Ovary (tissue), 9 donors: Measurements from ENCODE around the gene TM9SF4. TPM values are rescaled to one million over a fixed set of nuclear protein-coding genes. Genes with fewer than 3 reads are reported as not detected.

Source experiments
- DNase-seq, 5 donors: peaks; one replicate each; pipeline ENCODE4 v3.0.0-alpha.2; 2019 to 2020
- H3K27ac ChIP-seq, 2 donors: fragments of 200-600 bp; one replicate each; pipeline versions ENCODE4 v1.5.1 to v1.8.0; 2019 to 2022
- H3K27me3 ChIP-seq: fragments of 200-600 bp; one replicate; pipeline ENCODE4 v1.8.0; 2022
- H3K36me3 ChIP-seq: fragments of 200-600 bp; sonication (generic); one replicate; pipeline ENCODE4 v1.5.1; 2019
- H3K4me1 ChIP-seq: one replicate; pipeline ENCODE4 v1.8.1; 2013; ENCODE audit warnings: mild to moderate bottlenecking, moderate library complexity; ENCODE audit not compliant: insufficient read depth
- H3K4me3 ChIP-seq: fragments of 200-600 bp; sonication (generic); one replicate; pipeline ENCODE4 v1.5.1; 2017
- H3K9me3 ChIP-seq, 2 donors: fragments of 200-600 bp in 1 of 2; sonication (generic) in 1 of 2; one replicate each; pipeline versions ENCODE4 v1.5.1 to v1.8.1; 2013 to 2019; ENCODE audit warnings: mild to moderate bottlenecking in 1 of 2, moderate library complexity in 1 of 2
- CTCF ChIP-seq, 3 donors: fragments of 450-650 bp in 2 of 3; fragments of 200-600 bp in 1 of 3; IDR thresholded peaks; one replicate each; pipeline versions ENCODE4 v1.5.1 to v1.8.0; 2016 to 2022; ENCODE audit warnings: antibody characterized with exemption in 3 of 3, mild to moderate bottlenecking in 1 of 3
- EP300 ChIP-seq: sonication (generic); formaldehyde crosslinking; IDR thresholded peaks from one replicate; pipeline ENCODE4 v1.6.1; 2017; ENCODE audit warnings: antibody characterized with exemption
- POLR2A ChIP-seq: fragments of 450-650 bp; IDR thresholded peaks from one replicate; pipeline ENCODE4 v1.6.1; 2017; ENCODE audit warnings: antibody characterized with exemption, mild to moderate bottlenecking, moderate library complexity
- WGBS, 3 donors: extraction: QIAGEN DNeasy Blood & Tissue Kit in 1 of 3; methylation state at CpG; one replicate each; pipeline versions ENCODE4 v1.1.5 to v1.1.7; 2013 to 2017; 5-methylcytosine and 5-hydroxymethylcytosine counted together
- intact Hi-C, 4 donors: fragments of 100-400 bp; cut with DNase I; formaldehyde crosslinking; loops; one replicate each; pipeline versions ENCODE4 v1.11.0 to v1.15.1; 2022 to 2023
- polyA plus RNA-seq, 2 donors: library from polyadenylated mRNA; stranded (reverse); fragments of 200-250 nt in 1 of 2; fragments of 350-450 nt in 1 of 2; fragmentation: Illumina TruSeq in 1 of 2; extraction: RNeasy Lipid Tissue Mini Kit (QIAGEN cat#74804) in 1 of 2; gene quantifications; one replicate each; pipeline ENCODE4 v1.2.3, GENCODE V29; 2013 to 2014
- total RNA-seq, 7 donors: library from RNA; depleted of rRNA in 2 of 7; stranded (reverse); fragments of >200 nt in 2 of 7; fragmentation: NEBNext Ultra II Directional in 3 of 7; extraction: Animal tissue kit (Norgen Biotek cat#: 25700) in 3 of 7; gene quantifications; one replicate each; pipeline versions ENCODE4 v1.1.0 to v1.2.4, GENCODE V29; 2016 to 2023
- donor health status: DM: no; HTN: no; CAD: no; lungs with moderate emphysema.
- donor health status: DM: no; HTN: no; CAD: no.
- donor health status: Bipolar disorder and iron deficiency.
- donor health status: DM: yes; HTN: yes; CAD: no.
- donor health status: DM: no; HTN: no; CAD: no.
- donor health status: DM: yes; HTN: yes; CAD: no.

TM9SF4 gene
- total and polyA plus RNA-seq, 9 donors, result 16.2 to 51.0 (median 37.2) TPM

GRCh38 chr20:32070690-32071213 is 38.8 kb upstream of the TM9SF4 start:
- TF ChIP-seq POLR2A (no peak), CTCF (IDR thresholded peaks at IDR 0.05) (no peak), EP300 (no peak)
- 28 to 33% (median 31%) methylated on average over 4 of the region's 4 CpGs for WGBS, 3 donors
- Histone ChIP-seq H3K36me3 (no peaks in the 10 kb centered on the region), H3K27me3 (no peaks in the 10 kb centered on the region), H3K9me3 (no peaks in the 10 kb centered on the region), H3K4me3 (no peak overlapping the region), H3K4me1 (no peaks in the 10 kb centered on the region), H3K27ac (no peak overlapping the region)
- DNase-seq, result no peak
- intact Hi-C loops, result no loop called here

- TF ChIP-seq POLR2A (no peak), EP300 (no peak), CTCF (IDR thresholded peaks at IDR 0.05) (no peak)
- Histone ChIP-seq H3K36me3 (no peaks in the 10 kb centered on the region), H3K27ac (no peak overlapping the region), H3K27me3 (no peaks in the 10 kb centered on the region), H3K4me3 (no peak overlapping the region), H3K9me3 (no peaks in the 10 kb centered on the region), H3K4me1 (no peaks in the 10 kb centered on the region)
- intact Hi-C loops, result no loop called here
- 71 to 74% (median 73%) methylated on average over 17 of the region's 17 CpGs for WGBS, 3 donors
- DNase-seq, result no peak
Measured at GRCh38 chr20:32071395-32072167, 37.9 kb upstream of the TM9SF4 start.

GRCh38 chr20:32072168-32072750 is 37.3 kb upstream of the TM9SF4 start:
- H3K36me3 ChIP-seq, result no peaks in the 10 kb centered on the region
- intact Hi-C loops, result no loop called here
- H3K27me3 ChIP-seq, result no peaks in the 10 kb centered on the region
- H3K27ac ChIP-seq, result no peak overlapping the region
- no peaks in the 10 kb centered on the region for H3K9me3 ChIP-seq
- DNase-seq, result no peak
- 69 to 76% (median 72%) methylated on average over 6 of the region's 6 CpGs for WGBS, 3 donors
- no peak overlapping the region for H3K4me3 ChIP-seq
- TF ChIP-seq EP300 (no peak), POLR2A (no peak), CTCF (IDR thresholded peaks at IDR 0.05) (no peak)
- no peaks in the 10 kb centered on the region for H3K4me1 ChIP-seq

GRCh38 chr20:32075534-32075933 is 34.0 kb upstream of the TM9SF4 start:
- WGBS, 3 donors, result 88 to 98% (median 91%) methylated on average over 1 of the region's 1 CpG

More at GRCh38 chr20:32075534-32075933, 34.0 kb upstream of the TM9SF4 start:
- Histone ChIP-seq H3K27me3 (no peaks in the 10 kb centered on the region), H3K36me3 (no peaks in the 10 kb centered on the region), H3K27ac (no peak overlapping the region), H3K4me1 (no peaks in the 10 kb centered on the region), H3K4me3 (no peak overlapping the region), H3K9me3 (no peaks in the 10 kb centered on the region)
- intact Hi-C loops, result no loop called here
- DNase-seq, result no peak
- TF ChIP-seq POLR2A, result no peak
- TF ChIP-seq CTCF (IDR thresholded peaks at IDR 0.05), result no peak
- no peak for TF ChIP-seq EP300
